ENCODE data around the gene ATP8A1.
"Not testable (repeated sequence)": the region's sequence is repeated elsewhere in the genome, so short reads cannot be mapped to it uniquely, and the experiment has no call there.

The ATP8A1 gene

GRCh38 chr4:42497142-42497910 is 159.6 kb downstream of the ATP8A1 start:
- FAIRE-seq: no peak

- no peak for FAIRE-seq
These were observed 163.9 kb downstream of the ATP8A1 start for GRCh38 chr4:42492962-42493361.

GRCh38 chr4:42490015-42490414 is 166.9 kb downstream of the ATP8A1 start:
- FAIRE-seq: no peak

- FAIRE-seq: no peak
These were observed 167.8 kb downstream of the ATP8A1 start for GRCh38 chr4:42489095-42489494.

- no peak for FAIRE-seq
These were observed 168.4 kb downstream of the ATP8A1 start for GRCh38 chr4:42488554-42488953.

GRCh38 chr4:42488114-42488513 is 168.8 kb downstream of the ATP8A1 start:
- no peak for FAIRE-seq

GRCh38 chr4:42487230-42487629 is 169.7 kb downstream of the ATP8A1 start:
- no peak for FAIRE-seq

GRCh38 chr4:42486156-42486555 is 170.7 kb downstream of the ATP8A1 start:
- not testable (repeated sequence) for FAIRE-seq

- FAIRE-seq: no peak
These were observed 172.3 kb downstream of the ATP8A1 start for GRCh38 chr4:42484630-42485029.

- no peak for FAIRE-seq
These were observed 173.2 kb downstream of the ATP8A1 start for GRCh38 chr4:42483426-42484379.

GRCh38 chr4:42482516-42483327 is 174.2 kb downstream of the ATP8A1 start:
- FAIRE-seq: no peak

GRCh38 chr4:42480717-42481116 is 176.2 kb downstream of the ATP8A1 start:
- FAIRE-seq: no peak

- no peak for FAIRE-seq
These were observed 176.6 kb downstream of the ATP8A1 start for GRCh38 chr4:42480281-42480680.

- FAIRE-seq: no peak
These were observed 178.0 kb downstream of the ATP8A1 start for GRCh38 chr4:42478946-42479345.

- no peak for FAIRE-seq
These were observed 178.4 kb downstream of the ATP8A1 start for GRCh38 chr4:42478509-42478908.

- no peak for FAIRE-seq
These were observed 182.5 kb downstream of the ATP8A1 start for GRCh38 chr4:42474406-42474805.

- no peak for FAIRE-seq
These were observed 183.7 kb downstream of the ATP8A1 start for GRCh38 chr4:42473071-42473684.

- no peak for FAIRE-seq
These were observed 185.0 kb downstream of the ATP8A1 start for GRCh38 chr4:42471896-42472295.

- FAIRE-seq: no peak
These were observed 186.9 kb downstream of the ATP8A1 start for GRCh38 chr4:42470023-42470422.

GRCh38 chr4:42467777-42468176 is 189.1 kb downstream of the ATP8A1 start:
- not testable (repeated sequence) for FAIRE-seq

GRCh38 chr4:42466273-42466844 is 190.5 kb downstream of the ATP8A1 start:
- FAIRE-seq: no peak

- FAIRE-seq: no peak
These were observed 192.3 kb downstream of the ATP8A1 start for GRCh38 chr4:42464550-42465094.
